ENCODE results near the gene ABITRAM. TPM values are rescaled to one million over a fixed set of nuclear protein-coding genes. Genes with fewer than 3 reads are reported as not detected.

Gene ABITRAM
- total RNA-seq, 1 experiment from 2014 or later, result 6.4 TPM

DNA sequence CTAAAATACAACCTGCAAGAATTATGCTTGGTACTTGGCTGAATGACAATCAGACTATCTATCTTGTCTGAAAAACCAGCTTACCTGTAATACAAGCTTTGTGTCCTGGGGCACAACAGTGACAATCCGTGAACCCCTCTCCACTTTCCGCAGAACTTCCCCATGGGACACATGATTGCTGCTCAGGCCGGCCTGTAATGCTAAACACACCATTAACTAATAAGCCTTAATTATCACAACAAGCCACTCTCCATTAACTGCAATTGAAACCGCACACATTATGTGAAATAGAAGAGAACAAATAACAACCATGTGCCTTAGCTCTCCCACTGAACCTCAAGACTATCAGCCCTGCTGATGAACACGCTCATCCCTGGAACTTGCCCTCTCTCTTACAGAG, 34.0 kb upstream of the ABITRAM start:
- Histone ChIP-seq H3K36me3 (ENCODE audit: control insufficient read depth, insufficient read depth, low read length) (peaks cover 8% of the 10 kb centered on the region), H3K4me1 (ENCODE audit: control insufficient read depth, insufficient read depth, low read length) (no peaks in the 10 kb centered on the region), H3K27ac (ENCODE audit: low read length) (no peak overlapping the region), H3K27me3 (ENCODE audit: control insufficient read depth, insufficient read depth, low read length) (no peaks in the 10 kb centered on the region), H3K4me3 (ENCODE audit: low read depth in 2 of 2, low read length in 2 of 2) (no peak overlapping the region), H3K9me3 (ENCODE audit: control insufficient read depth, insufficient read depth, low read depth, low read length) (no peaks in the 10 kb centered on the region)
- intact Hi-C loops (cut with micrococcal nuclease; ENCODE audit: unreplicated experiment) (no loop called here), in situ Hi-C loops (cut with HindIII; ENCODE audit: low pct_unique_long_range_greater_than_20kb, low sequenced_read_pairs) (no loop called here)
- TF ChIP-seq SIN3A (IDR thresholded peaks at IDR 0.05; ENCODE audit: borderline replicate concordance, insufficient read depth, low read depth, low read length) (no peak), TCF7L2 (IDR thresholded peaks at IDR 0.05; ENCODE audit: low read depth, low read length) (no peak), POLR2AphosphoS5 (IDR thresholded peaks at IDR 0.05; ENCODE audit: low read depth, low read length) (no peak)
- TF ChIP-seq, protein P1, sequence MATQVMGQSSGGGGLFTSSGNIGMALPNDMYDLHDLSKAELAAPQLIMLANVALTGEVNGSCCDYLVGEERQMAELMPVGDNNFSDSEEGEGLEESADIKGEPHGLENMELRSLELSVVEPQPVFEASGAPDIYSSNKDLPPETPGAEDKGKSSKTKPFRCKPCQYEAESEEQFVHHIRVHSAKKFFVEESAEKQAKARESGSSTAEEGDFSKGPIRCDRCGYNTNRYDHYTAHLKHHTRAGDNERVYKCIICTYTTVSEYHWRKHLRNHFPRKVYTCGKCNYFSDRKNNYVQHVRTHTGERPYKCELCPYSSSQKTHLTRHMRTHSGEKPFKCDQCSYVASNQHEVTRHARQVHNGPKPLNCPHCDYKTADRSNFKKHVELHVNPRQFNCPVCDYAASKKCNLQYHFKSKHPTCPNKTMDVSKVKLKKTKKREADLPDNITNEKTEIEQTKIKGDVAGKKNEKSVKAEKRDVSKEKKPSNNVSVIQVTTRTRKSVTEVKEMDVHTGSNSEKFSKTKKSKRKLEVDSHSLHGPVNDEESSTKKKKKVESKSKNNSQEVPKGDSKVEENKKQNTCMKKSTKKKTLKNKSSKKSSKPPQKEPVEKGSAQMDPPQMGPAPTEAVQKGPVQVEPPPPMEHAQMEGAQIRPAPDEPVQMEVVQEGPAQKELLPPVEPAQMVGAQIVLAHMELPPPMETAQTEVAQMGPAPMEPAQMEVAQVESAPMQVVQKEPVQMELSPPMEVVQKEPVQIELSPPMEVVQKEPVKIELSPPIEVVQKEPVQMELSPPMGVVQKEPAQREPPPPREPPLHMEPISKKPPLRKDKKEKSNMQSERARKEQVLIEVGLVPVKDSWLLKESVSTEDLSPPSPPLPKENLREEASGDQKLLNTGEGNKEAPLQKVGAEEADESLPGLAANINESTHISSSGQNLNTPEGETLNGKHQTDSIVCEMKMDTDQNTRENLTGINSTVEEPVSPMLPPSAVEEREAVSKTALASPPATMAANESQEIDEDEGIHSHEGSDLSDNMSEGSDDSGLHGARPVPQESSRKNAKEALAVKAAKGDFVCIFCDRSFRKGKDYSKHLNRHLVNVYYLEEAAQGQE (IDR thresholded peaks at IDR 0.05; ENCODE audit: insufficient read depth in 1 of 2, low read depth in 2 of 2, low read length in 1 of 2), result no peak
- TF ChIP-seq, protein P2, sequence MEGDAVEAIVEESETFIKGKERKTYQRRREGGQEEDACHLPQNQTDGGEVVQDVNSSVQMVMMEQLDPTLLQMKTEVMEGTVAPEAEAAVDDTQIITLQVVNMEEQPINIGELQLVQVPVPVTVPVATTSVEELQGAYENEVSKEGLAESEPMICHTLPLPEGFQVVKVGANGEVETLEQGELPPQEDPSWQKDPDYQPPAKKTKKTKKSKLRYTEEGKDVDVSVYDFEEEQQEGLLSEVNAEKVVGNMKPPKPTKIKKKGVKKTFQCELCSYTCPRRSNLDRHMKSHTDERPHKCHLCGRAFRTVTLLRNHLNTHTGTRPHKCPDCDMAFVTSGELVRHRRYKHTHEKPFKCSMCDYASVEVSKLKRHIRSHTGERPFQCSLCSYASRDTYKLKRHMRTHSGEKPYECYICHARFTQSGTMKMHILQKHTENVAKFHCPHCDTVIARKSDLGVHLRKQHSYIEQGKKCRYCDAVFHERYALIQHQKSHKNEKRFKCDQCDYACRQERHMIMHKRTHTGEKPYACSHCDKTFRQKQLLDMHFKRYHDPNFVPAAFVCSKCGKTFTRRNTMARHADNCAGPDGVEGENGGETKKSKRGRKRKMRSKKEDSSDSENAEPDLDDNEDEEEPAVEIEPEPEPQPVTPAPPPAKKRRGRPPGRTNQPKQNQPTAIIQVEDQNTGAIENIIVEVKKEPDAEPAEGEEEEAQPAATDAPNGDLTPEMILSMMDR (IDR thresholded peaks at IDR 0.05), result no peak
- CTCF ChIA-PET, result no interaction called here
- POLR2A ChIA-PET, result interaction anchor here (0.6 kb wide), 1 partner anchor 123 kb away, joined by 3 read pairs; no protein-coding TSS in a partner anchor
- DNase-seq (ENCODE audit: low read depth, low spot score) (no peak), ATAC-seq (no peak)
- BruUV-seq (replicated peaks), result no TSS peak

DNA sequence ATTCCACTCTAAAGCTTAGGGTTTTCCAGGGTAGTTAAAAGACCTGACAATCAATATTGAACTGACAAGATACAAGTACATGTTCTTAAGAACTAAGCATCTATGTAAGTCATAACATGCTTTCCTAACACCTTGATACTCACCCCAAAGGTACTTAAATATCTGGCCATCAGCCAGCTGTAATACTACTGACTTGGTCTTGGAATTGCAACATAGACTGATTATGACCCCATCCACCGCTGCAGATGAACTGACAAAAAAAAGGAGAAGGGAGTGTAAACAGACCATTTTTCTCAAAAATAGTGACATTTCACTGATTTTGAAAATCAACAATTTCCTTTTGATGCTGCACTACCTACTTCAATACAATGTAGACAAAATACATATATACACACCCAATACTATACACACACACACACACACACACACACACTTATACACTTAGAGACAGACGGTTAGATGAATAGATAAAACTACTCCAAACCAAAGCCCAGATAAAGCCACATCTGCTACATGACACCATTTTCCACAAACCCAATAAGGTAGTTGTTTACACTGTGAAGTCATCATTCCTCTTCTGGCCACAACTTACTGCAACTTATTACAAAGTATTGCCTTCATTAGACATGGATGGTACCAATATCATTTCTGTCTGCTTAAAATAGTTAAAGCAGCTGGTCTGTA, 30.6 kb upstream of the ABITRAM start:
- no peak for DNase-seq (ENCODE audit: low read depth, low spot score)
- no TSS peak for BruUV-seq (replicated peaks)
- ChIA-PET POLR2A (no interaction called here), CTCF (no interaction called here)
- H3K27me3 ChIP-seq (ENCODE audit: control insufficient read depth, insufficient read depth, low read length), result no peaks in the 10 kb centered on the region
- H3K27ac ChIP-seq (ENCODE audit: low read length), result no peak overlapping the region
- H3K36me3 ChIP-seq (ENCODE audit: control insufficient read depth, insufficient read depth, low read length), result peaks cover 8% of the 10 kb centered on the region
- no peak for TF ChIP-seq POLR2AphosphoS5 (IDR thresholded peaks at IDR 0.05; ENCODE audit: low read depth, low read length)
- TF ChIP-seq, protein P1 (IDR thresholded peaks at IDR 0.05; ENCODE audit: insufficient read depth in 1 of 2, low read depth in 2 of 2, low read length in 1 of 2), result no peak
- TF ChIP-seq, protein P2 (IDR thresholded peaks at IDR 0.05), result no peak
- TF ChIP-seq SIN3A (IDR thresholded peaks at IDR 0.05; ENCODE audit: borderline replicate concordance, insufficient read depth, low read depth, low read length), result no peak
- no peak for TF ChIP-seq TCF7L2 (IDR thresholded peaks at IDR 0.05; ENCODE audit: low read depth, low read length)
- in situ Hi-C loops (cut with HindIII; ENCODE audit: low pct_unique_long_range_greater_than_20kb, low sequenced_read_pairs), result no loop called here
- intact Hi-C loops (cut with micrococcal nuclease; ENCODE audit: unreplicated experiment), result no loop called here
- H3K4me3 ChIP-seq (ENCODE audit: low read depth in 2 of 2, low read length in 2 of 2), result no peak overlapping the region
- H3K9me3 ChIP-seq (ENCODE audit: control insufficient read depth, insufficient read depth, low read depth, low read length), result no peaks in the 10 kb centered on the region
- no peaks in the 10 kb centered on the region for H3K4me1 ChIP-seq (ENCODE audit: control insufficient read depth, insufficient read depth, low read length)
- ATAC-seq, result no peak
